Stimulated activated naive B cell treated with anti-CD40 and anti-IgM and Interleukin-4, amounts not matched to agents 10 μg/mL and 1 μg/mL and 100 μg/mL, for 72 hours (primary cell): Measurements from ENCODE around the gene CHML.
A peak's percentile ranks its signal among the peaks of the same experiment; 100 is the strongest.
"Not testable (repeated sequence)": the region's sequence is repeated elsewhere in the genome, so short reads cannot be mapped to it uniquely, and the experiment has no call there.

Experiments used
- ATAC-seq, 2 donors: fragments of 150-1000 bp; cut with Tn5 transposase; replicated peaks; 2 replicates each; pipeline ENCODE4 v1.10.0; 2021; ENCODE audit warnings: moderate library complexity in 1 of 2
- DNase-seq: peaks from one replicate; pipeline ENCODE4 v3.0.0; 2021
- H3K27ac Mint-ChIP-seq: one replicate; pipeline ENCODE4 v1.8.0; 2022; ENCODE audit warnings: mild to moderate bottlenecking, mixed read lengths
- H3K27me3 Mint-ChIP-seq, 2 donors: one replicate each; pipeline ENCODE4 v1.8.0; 2022; ENCODE audit warnings: mixed read lengths in 2 of 2
- H3K36me3 Mint-ChIP-seq, 2 donors: one replicate each; pipeline ENCODE4 v1.8.0; 2022; ENCODE audit warnings: mixed read lengths in 2 of 2, mild to moderate bottlenecking in 1 of 2
- H3K4me1 Mint-ChIP-seq, 2 donors: one replicate each; pipeline ENCODE4 v1.8.0; 2022; ENCODE audit warnings: mixed read lengths in 2 of 2, mild to moderate bottlenecking in 1 of 2
- H3K4me3 Mint-ChIP-seq, 2 donors: one replicate each; pipeline ENCODE4 v1.8.0; 2022; ENCODE audit warnings: mild to moderate bottlenecking in 2 of 2, mixed read lengths in 2 of 2, moderate library complexity in 1 of 2
- H3K9me3 Mint-ChIP-seq, 2 donors: one replicate each; pipeline ENCODE4 v1.8.0; 2022; ENCODE audit warnings: mixed read lengths in 2 of 2, mild to moderate bottlenecking in 1 of 2

CHML gene

DNA sequence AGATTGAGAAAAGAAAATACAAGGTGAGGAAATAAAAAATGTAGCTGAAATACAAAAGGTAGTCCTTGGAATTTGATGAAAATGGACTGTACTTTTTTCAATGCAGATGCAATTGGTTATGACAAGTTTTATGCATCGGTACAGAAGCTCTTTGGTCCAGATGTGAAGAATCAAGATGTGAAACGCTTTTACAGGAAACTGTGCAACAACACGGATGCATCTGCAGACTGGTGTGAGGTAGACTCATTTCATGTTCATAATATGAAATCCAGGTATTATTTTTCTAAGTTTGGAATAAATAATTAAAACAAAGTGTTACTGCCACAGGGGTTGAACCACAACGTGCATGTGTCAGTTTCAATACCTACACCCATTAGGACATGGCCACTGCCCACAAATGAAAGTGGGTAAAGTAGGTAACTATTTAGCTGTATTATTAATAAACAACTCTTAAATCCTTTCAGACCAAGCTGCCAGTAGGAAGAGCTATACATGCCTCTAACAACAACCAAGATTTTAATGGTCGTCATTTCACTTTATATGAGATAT is 20.3 kb upstream of the CHML start:
- peaks cover 0 to 3% of the 10 kb centered on the region in 2 donors for H3K36me3 Mint-ChIP-seq
- DNase-seq (no peak), ATAC-seq (no peak)
- H3K9me3 Mint-ChIP-seq, result peaks cover 0 to 4% of the 10 kb centered on the region in 2 donors
- no peaks in the 10 kb centered on the region for H3K4me1 Mint-ChIP-seq
- H3K27ac Mint-ChIP-seq, result no peak overlapping the region
- H3K4me3 Mint-ChIP-seq, result no peak overlapping the region
- peaks cover 22 to 23% of the 10 kb centered on the region in 2 donors for H3K27me3 Mint-ChIP-seq

DNA sequence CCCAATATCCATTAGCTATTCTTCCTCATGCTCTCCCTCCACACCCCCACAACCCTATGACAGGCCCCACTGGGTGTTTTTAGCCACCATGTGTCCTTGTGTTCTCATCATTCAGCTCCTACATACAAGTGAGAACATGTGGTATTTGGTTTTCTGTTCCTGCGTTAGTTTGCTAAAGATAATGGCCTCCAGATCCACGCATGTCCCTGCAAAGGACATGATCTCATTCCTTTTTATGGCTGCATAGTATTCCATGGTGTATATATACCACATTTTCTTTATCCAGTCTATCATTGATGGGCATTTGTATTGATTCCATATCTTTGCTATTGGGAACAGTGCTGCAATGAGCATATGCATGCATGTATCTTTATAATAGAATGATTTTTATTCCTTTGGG is 18.8 kb upstream of the CHML start:
- peaks cover 22 to 27% of the 10 kb centered on the region in 2 donors for H3K27me3 Mint-ChIP-seq
- not testable (repeated sequence) for DNase-seq, H3K9me3 Mint-ChIP-seq, H3K36me3 Mint-ChIP-seq, H3K4me3 Mint-ChIP-seq, H3K4me1 Mint-ChIP-seq, ATAC-seq, H3K27ac Mint-ChIP-seq

GRCh38 chr1:241658081-241658793 is 18.1 kb upstream of the CHML start:
- Mint-ChIP-seq H3K4me3 (no peak overlapping the region), H3K27me3 (peaks cover 22 to 30% of the 10 kb centered on the region in 2 donors), H3K36me3 (peaks cover 0 to 1% of the 10 kb centered on the region in 2 donors), H3K4me1 (no peaks in the 10 kb centered on the region), H3K27ac (no peak overlapping the region), H3K9me3 (peaks cover 0 to 4% of the 10 kb centered on the region in 2 donors)
- DNase-seq (no peak), ATAC-seq (no peak)

DNA sequence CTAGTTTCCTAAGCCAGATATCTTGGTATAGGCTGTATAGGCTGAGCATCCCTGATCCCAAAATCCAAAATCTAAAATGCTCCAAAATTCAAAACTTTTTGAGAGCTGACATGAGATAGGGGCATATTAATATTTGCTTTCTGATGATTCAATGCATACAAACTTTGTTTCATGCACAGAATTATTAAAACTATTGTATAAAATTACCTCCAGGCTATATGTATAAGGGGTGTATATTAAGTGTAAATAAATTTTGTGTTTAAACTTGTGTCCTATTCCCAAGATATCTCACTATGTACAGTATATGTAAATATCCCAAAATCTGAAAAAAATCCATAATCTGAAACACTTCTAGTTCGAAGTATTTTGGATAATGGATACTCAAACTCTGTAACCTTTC is 14.5 kb upstream of the CHML start:
- H3K4me3 Mint-ChIP-seq, result no peak overlapping the region
- ATAC-seq (no peak), DNase-seq (no peak)
- peaks cover 0 to 4% of the 10 kb centered on the region in 2 donors for H3K9me3 Mint-ChIP-seq
- no peak overlapping the region for H3K27ac Mint-ChIP-seq
- H3K4me1 Mint-ChIP-seq, result no peaks in the 10 kb centered on the region
- peaks cover 23 to 26% of the 10 kb centered on the region in 2 donors for H3K27me3 Mint-ChIP-seq
- peaks cover 0 to 1% of the 10 kb centered on the region in 2 donors for H3K36me3 Mint-ChIP-seq

DNA sequence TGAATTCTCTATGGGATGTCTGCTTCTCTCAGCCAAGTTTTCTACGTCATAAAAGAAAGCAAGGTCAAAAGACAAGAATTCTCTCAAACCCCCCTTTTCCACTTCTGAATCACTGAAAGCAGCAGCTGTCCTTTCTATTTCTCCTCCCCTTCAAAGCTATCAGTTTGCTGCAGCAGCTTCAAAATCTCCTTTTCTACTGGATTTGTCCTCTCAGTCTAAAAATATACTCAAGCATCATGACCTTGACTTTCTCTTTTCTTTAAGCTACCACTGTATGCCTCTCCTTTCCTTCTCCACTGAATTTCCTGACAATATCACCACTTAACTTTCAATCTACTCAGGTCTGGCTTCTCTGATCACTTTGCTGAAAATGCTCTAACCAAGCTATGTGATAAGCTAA is 13.8 kb upstream of the CHML start:
- no peak for ATAC-seq
- Mint-ChIP-seq H3K27me3 (peaks cover 20 to 23% of the 10 kb centered on the region in 2 donors), H3K9me3 (no peaks in the 10 kb centered on the region), H3K36me3 (peaks cover 0 to 1% of the 10 kb centered on the region in 2 donors), H3K4me3 (no peak overlapping the region), H3K4me1 (no peaks in the 10 kb centered on the region), H3K27ac (no peak overlapping the region)
- no peak for DNase-seq

DNA sequence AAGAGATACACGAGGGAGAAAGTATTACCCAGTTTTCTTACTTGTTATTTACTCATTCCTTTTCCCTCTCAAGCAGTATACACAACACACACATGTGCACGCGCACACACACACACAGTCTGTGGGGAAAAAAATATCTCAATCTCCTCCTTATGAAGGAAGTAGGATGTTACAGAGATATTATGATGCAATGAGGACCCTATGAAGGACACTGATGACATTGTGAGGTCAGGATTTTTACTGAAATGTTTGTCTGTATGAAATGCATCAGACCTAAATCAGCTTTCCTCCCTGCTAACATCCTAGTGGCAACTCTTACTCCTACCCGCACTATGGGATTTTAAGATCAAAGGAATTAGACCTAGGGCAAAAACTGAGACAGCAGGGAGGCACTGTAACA is 11.8 kb upstream of the CHML start, which contains the start of gene WDR64:
Gene WDR64 (plus strand): TSS at position 270 of the 400 bp plus-strand sequence. CDS start 204 bp downstream, outside the sequence.
- no peaks in the 10 kb centered on the region for H3K9me3 Mint-ChIP-seq
- no peaks in the 10 kb centered on the region for H3K36me3 Mint-ChIP-seq
- H3K4me3 Mint-ChIP-seq, result no peak within 1 kb of the TSS

GRCh38 chr1:241648159-241648558 is 8.0 kb upstream of the CHML start:
- H3K4me3 Mint-ChIP-seq, result no peak overlapping the region
- H3K27ac Mint-ChIP-seq, result no peak overlapping the region

More for the DNA sequence above, 11.8 kb upstream of the CHML start, which contains the start of gene WDR64:
- ATAC-seq (no peak), DNase-seq (no peak)
- Mint-ChIP-seq H3K27me3 (peaks cover 8 to 13% of the 10 kb centered on the region in 2 donors), H3K4me1 (no peaks in the 10 kb centered on the region), H3K27ac (no peak within 1 kb of the TSS)

GRCh38 chr1:241647658-241648057 is 7.5 kb upstream of the CHML start:
- Mint-ChIP-seq H3K27me3 (peaks cover 0 to 10% of the 10 kb centered on the region in 2 donors), H3K27ac (no peak overlapping the region), H3K4me1 (peaks cover 3 to 10% of the 10 kb centered on the region in 2 donors), H3K9me3 (peaks cover 5% of the 10 kb centered on the region in 2 donors), H3K36me3 (no peaks in the 10 kb centered on the region), H3K4me3 (no peak overlapping the region)
- ATAC-seq, result no peak
- no peak for DNase-seq

More at GRCh38 chr1:241648159-241648558, 8.0 kb upstream of the CHML start:
- H3K9me3 Mint-ChIP-seq, result peaks cover 4 to 5% of the 10 kb centered on the region in 2 donors
- H3K27me3 Mint-ChIP-seq, result peaks cover 0 to 10% of the 10 kb centered on the region in 2 donors
- H3K4me1 Mint-ChIP-seq, result peaks cover 3 to 10% of the 10 kb centered on the region in 2 donors
- DNase-seq (no peak), ATAC-seq (no peak)
- no peaks in the 10 kb centered on the region for H3K36me3 Mint-ChIP-seq

DNA sequence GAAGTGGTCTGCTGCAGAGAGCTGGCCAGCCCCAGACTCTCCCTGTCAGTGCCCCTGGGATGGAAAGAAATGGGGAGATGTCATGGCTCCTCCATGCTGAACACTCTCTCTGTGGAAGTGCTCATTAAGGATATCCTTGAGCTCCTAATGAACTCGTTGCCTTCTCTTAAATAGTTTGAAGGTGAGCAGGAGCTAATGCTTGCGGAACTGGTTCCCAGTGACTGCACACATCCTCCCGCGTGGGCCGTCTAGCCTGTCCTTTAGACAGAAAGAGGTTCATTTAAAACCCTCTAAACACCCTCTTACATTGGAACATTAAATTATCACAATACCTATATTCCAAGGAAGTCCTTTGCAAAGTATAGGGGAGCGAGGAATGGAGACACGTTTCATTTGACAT is 6.0 kb upstream of the CHML start:
- H3K27me3 Mint-ChIP-seq, result peaks cover 0 to 10% of the 10 kb centered on the region in 2 donors
- H3K4me3 Mint-ChIP-seq, result no peak overlapping the region
- peaks cover 10 to 14% of the 10 kb centered on the region in 2 donors for H3K9me3 Mint-ChIP-seq
- DNase-seq, result no peak
- no peak overlapping the region for H3K27ac Mint-ChIP-seq
- ATAC-seq, result no peak
- H3K4me1 Mint-ChIP-seq, result peaks cover 6 to 14% of the 10 kb centered on the region in 2 donors
- peaks cover 5 to 7% of the 10 kb centered on the region in 2 donors for H3K36me3 Mint-ChIP-seq

DNA sequence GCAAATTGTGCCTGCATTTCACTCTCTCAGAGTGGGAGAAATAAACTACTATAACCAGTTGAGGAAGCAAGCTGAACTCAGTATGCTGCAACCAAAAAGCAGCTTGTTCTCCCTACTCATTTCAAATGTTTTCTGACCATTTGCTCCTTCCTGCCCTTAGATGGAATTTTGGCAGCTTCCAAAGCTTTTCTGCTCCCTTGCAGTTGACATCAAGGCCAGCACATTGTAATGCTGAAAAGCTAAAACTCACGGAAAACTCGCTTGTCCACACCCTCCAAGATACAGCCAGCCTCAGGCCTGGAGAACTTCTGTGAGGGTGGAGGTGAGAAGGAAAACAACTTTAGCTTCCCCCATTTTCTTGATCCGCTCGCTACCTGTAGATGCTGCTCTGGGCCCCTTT is 5.0 kb upstream of the CHML start:
- Mint-ChIP-seq H3K27ac (no peak overlapping the region), H3K27me3 (peaks cover 0 to 3% of the 10 kb centered on the region in 2 donors), H3K4me1 (peaks cover 13 to 23% of the 10 kb centered on the region in 2 donors), H3K4me3 (no peak overlapping the region), H3K9me3 (peaks cover 10 to 14% of the 10 kb centered on the region in 2 donors), H3K36me3 (peaks cover 5 to 7% of the 10 kb centered on the region in 2 donors)
- DNase-seq (no peak), ATAC-seq (no peak)

DNA sequence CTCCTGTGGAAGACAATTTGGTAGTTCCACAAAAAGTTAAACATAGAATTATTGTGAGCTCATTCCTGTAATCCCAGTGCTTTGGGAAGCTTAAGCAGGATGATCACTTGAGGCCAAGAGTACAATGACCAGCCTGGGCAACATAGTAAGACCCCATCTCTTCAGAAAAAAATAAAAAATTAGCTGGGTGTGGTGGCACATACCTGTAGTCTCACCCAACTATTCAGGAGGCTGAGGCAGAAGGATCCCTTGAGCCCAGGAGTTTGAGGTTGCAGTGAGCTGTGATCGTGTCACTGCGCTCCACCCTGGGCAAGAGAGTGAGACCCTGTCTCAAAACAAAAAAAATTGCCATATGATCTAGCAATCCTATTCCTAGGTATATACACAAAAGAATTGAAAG is 4.1 kb upstream of the CHML start:
- no peak overlapping the region for H3K27ac Mint-ChIP-seq
- H3K4me3 Mint-ChIP-seq, result no peak overlapping the region
- DNase-seq (no peak), ATAC-seq (no peak)
- peaks cover 10 to 14% of the 10 kb centered on the region in 2 donors for H3K9me3 Mint-ChIP-seq
- H3K4me1 Mint-ChIP-seq, result peaks cover 13 to 23% of the 10 kb centered on the region in 2 donors
- peaks cover 7 to 8% of the 10 kb centered on the region in 2 donors for H3K36me3 Mint-ChIP-seq
- no peaks in the 10 kb centered on the region for H3K27me3 Mint-ChIP-seq

DNA sequence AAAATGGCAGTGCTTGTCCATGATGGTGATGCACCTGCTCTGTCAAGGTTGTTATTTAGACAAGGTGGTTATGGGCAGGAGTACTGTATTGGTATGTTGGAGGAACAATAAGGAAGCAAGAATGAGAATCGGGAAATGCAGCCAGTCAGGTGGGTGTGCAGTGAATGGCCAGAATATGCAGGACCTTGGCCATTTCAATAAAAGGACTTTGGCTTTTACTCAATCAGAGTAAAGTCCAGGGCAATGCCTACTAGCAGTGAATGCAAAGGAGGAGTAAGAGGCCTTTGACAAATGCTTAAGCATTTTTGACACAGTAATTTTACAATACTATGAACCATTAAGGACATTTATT is 2.4 kb upstream of the CHML start:
- Mint-ChIP-seq H3K27ac (no peak overlapping the region), H3K27me3 (no peaks in the 10 kb centered on the region), H3K9me3 (peaks cover 10 to 14% of the 10 kb centered on the region in 2 donors), H3K4me3 (no peak overlapping the region), H3K36me3 (peaks cover 11 to 20% of the 10 kb centered on the region in 2 donors), H3K4me1 (peaks cover 19 to 36% of the 10 kb centered on the region in 2 donors)
- ATAC-seq (no peak), DNase-seq (no peak)

DNA sequence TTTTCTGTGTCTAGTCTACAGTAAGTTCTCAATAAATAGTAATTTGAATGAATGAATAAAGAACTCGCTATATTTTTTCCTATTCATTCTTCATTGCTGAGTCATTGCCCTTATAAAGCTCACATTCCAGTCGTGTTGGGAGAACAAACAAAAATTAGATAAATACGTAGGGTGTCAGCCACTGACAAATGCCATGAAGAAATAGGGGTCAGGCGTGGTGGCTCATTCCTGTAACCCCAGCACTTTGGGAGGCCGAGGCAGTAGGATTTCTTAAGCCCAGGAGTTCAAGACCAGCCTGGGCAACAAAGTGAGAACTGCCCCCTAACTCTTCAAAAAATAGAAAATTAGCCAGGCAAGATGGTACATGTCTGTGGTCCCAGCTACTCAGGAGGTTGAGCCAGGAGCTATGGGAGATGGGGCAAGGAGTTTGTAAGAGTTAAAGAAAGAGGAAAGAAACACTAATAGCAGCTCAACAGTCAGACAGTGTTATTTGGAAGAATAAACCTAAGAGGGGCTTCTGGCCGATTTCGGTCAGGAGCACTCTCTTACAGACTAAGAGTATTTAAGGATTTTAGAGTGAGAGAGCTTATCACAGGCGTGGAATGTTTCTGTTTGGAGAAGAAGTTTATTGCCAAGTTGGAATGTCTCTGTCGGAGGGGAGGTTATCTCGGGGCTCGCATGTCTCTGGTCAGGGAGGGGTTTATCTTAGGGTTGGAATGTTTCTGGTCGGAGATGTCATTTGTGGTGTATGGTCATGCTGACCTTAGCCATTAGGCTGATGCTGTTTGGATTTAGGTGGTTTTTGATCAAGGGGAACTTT is 1.8 kb upstream of the CHML start:
- Mint-ChIP-seq H3K27ac (no peak overlapping the region), H3K27me3 (no peaks in the 10 kb centered on the region), H3K4me1 (peaks cover 22 to 42% of the 10 kb centered on the region in 2 donors), H3K4me3 (no peak overlapping the region), H3K36me3 (peaks cover 13 to 23% of the 10 kb centered on the region in 2 donors), H3K9me3 (peaks cover 10 to 14% of the 10 kb centered on the region in 2 donors)
- ATAC-seq (no peak), DNase-seq (no peak)

DNA sequence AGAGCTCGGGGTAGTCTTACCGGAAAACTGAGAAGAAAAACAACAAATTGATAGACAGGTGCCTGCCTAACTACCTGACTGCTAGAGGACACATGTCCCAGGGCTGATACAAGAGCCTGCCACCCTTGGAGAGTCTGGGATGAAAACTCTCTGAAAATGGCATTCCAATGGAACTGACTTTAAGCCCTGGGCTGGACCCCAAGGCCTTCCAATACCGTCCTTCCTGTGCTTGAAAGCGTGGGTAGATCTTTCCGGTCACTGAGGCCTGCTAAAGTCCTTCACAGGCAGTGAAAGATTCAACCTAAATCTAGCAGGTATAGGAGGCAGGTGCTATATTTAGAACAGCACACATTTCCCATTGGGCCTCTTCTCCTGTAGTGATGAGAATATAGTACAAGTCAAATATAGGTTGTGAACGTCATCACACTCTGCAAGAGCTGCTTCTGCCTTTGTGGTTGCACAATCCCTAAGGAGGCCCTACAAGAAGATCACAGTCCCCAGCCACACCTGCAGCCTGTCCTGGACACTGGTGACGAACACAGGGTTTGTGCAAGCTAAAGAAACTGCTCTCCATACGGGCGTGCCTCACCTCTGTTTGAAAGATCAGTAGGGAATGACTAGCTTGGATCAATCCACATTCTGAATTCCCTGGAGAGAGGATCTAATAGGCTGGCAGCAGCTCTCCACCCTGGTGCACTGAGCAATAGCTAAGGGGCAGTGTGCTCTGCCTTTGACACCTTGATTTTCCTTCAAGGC is 876 bp upstream of the CHML start:
- peak overlapping the region; percentile 96 for H3K27ac Mint-ChIP-seq
- H3K27me3 Mint-ChIP-seq, result no peaks in the 10 kb centered on the region
- ATAC-seq (peak; percentile 46 to 51), DNase-seq (peak; percentile 18)
- peaks cover 22 to 51% of the 10 kb centered on the region in 2 donors for H3K4me1 Mint-ChIP-seq
- peak overlapping the region; percentile 85 to 99 for H3K4me3 Mint-ChIP-seq
- peaks cover 13 to 26% of the 10 kb centered on the region in 2 donors for H3K36me3 Mint-ChIP-seq
- peaks cover 10 to 14% of the 10 kb centered on the region in 2 donors for H3K9me3 Mint-ChIP-seq
